IMR-90 (cell line): ENCODE results near the gene WAC. TPM values are rescaled to one million over a fixed set of nuclear protein-coding genes. Genes with fewer than 3 reads are reported as not detected.

Experiments
- ATAC-seq: fragments of 200-7000 bp; cut with Tn5 transposase; 2 replicates; pipeline ENCODE4 v1.9.1; 2020; ENCODE audit warnings: low read depth, mild to moderate bottlenecking, moderate library complexity
- BruUV-seq: library from RNA; stranded (reverse); fragments of 400-500 nt; replicated peaks from 2 replicates; lab custom pipeline; 2021; lab: Mats Ljungman, UMichigan
- CTCF ChIA-PET: fragments of 300-600 bp; formaldehyde crosslinking; extraction: SDS; loops from one replicate; lab custom pipeline; 2021; ENCODE audit warnings: antibody characterized with exemption; lab: Yijun Ruan, JAX
- POLR2A ChIA-PET: fragments of 300-600 bp; sonication (Branson Sonifier 250); formaldehyde crosslinking; loops from one replicate; lab custom pipeline; 2022; ENCODE audit warnings: antibody characterized with exemption; ENCODE audit not compliant: unreplicated experiment; lab: Charles Lee
- DNase-seq: peaks from one replicate; pipeline ENCODE4 v3.0.0; 2013
- H2AFZ ChIP-seq: replicated peaks from 2 replicates; pipeline ENCODE3; 2013; ENCODE audit warnings: low read length, mild to moderate bottlenecking; ENCODE audit not compliant: poor library complexity
- H2AK5ac ChIP-seq: 2 replicates; pipeline ENCODE4 v1.6.1; 2013; ENCODE audit warnings: low read depth, low read length, inconsistent platforms
- H2AK9ac ChIP-seq: replicated peaks from 2 replicates; pipeline ENCODE3; 2013; ENCODE audit warnings: mild to moderate bottlenecking, low read depth, low read length, moderate library complexity; ENCODE audit not compliant: poor library complexity
- H2BK120ac ChIP-seq: 2 replicates; pipeline ENCODE4 v1.6.1; 2013; ENCODE audit warnings: low read depth, low read length, inconsistent platforms
- H2BK15ac ChIP-seq: 3 replicates; pipeline ENCODE4 v1.6.1; 2013; ENCODE audit warnings: low read depth, low read length, inconsistent platforms
- H2BK20ac ChIP-seq: 2 replicates; pipeline ENCODE4 v1.6.1; 2013; ENCODE audit warnings: low read depth, mild to moderate bottlenecking, inconsistent platforms, low read length, moderate library complexity
- H2BK5ac ChIP-seq: 2 replicates; pipeline ENCODE4 v1.6.1; 2013; ENCODE audit warnings: mild to moderate bottlenecking, low read depth, low read length, inconsistent platforms; ENCODE audit not compliant: poor library complexity, severe bottlenecking
- H3K14ac ChIP-seq: replicated peaks from 2 replicates; pipeline ENCODE4 v1.6.1; 2013; ENCODE audit warnings: low read depth, low read length, inconsistent platforms
- H3K18ac ChIP-seq: 2 replicates; pipeline ENCODE4 v1.6.1; 2013; ENCODE audit warnings: low read depth, low read length, control low read depth
- H3K23ac ChIP-seq: 2 replicates; pipeline ENCODE4 v1.6.1; 2013; ENCODE audit warnings: low read depth, low read length, inconsistent platforms
- H3K27ac ChIP-seq: 2 replicates; pipeline ENCODE4 v1.5.1; 2013; ENCODE audit warnings: mild to moderate bottlenecking, control low read depth, low read length; ENCODE audit not compliant: insufficient read depth
- H3K27me3 ChIP-seq: 2 replicates; pipeline ENCODE4 v1.6.1; 2013; ENCODE audit warnings: low read length; ENCODE audit not compliant: control insufficient read depth, insufficient read depth
- H3K36me3 ChIP-seq: 2 replicates; pipeline ENCODE4 v1.6.1; 2013; ENCODE audit warnings: low read length, mixed read lengths; ENCODE audit not compliant: control insufficient read depth, insufficient read depth
- H3K4ac ChIP-seq: 2 replicates; pipeline ENCODE4 v1.6.1; 2013; ENCODE audit warnings: low read depth, low read length, inconsistent platforms
- H3K4me1 ChIP-seq: 2 replicates; pipeline ENCODE4 v1.6.1; 2013; ENCODE audit warnings: low read length, mixed read lengths; ENCODE audit not compliant: control insufficient read depth, insufficient read depth
- H3K4me2 ChIP-seq: 2 replicates; pipeline ENCODE4 v1.6.1; 2013; ENCODE audit warnings: low read depth, mild to moderate bottlenecking, control low read depth, low read length, moderate library complexity
- H3K4me3 ChIP-seq: 2 replicates; pipeline ENCODE4 v1.5.1; 2013; ENCODE audit warnings: low read depth, mild to moderate bottlenecking, control low read depth, low read length, moderate library complexity; ENCODE audit not compliant: insufficient read depth
- H3K56ac ChIP-seq: 2 replicates; pipeline ENCODE4 v1.6.1; 2013; ENCODE audit warnings: low read length, inconsistent platforms; ENCODE audit not compliant: insufficient read depth; ENCODE audit errors: extremely low read depth
- H3K79me1 ChIP-seq, 2 experiments: 2 replicates each; pipeline ENCODE4 v1.6.1; 2013; ENCODE audit warnings: low read length in 2 of 2, inconsistent platforms in 1 of 2, low read depth in 1 of 2
- H3K9ac ChIP-seq: 2 replicates; pipeline ENCODE4 v1.6.1; 2013; ENCODE audit warnings: low read depth, low read length, control low read depth
- H3K9me1 ChIP-seq: 2 replicates; pipeline ENCODE4 v1.6.1; 2013; ENCODE audit warnings: low read length, inconsistent platforms; ENCODE audit not compliant: insufficient read depth
- H3K9me3 ChIP-seq: 2 replicates; pipeline ENCODE4 v1.6.1; 2013; ENCODE audit warnings: low read length; ENCODE audit not compliant: control insufficient read depth, insufficient read depth
- H4K20me1 ChIP-seq: 2 replicates; pipeline ENCODE4 v1.6.1; 2013; ENCODE audit warnings: low read length, inconsistent platforms; ENCODE audit not compliant: insufficient read depth
- H4K5ac ChIP-seq: 2 replicates; pipeline ENCODE4 v1.6.1; 2013; ENCODE audit warnings: mild to moderate bottlenecking, low read depth, low read length, control low read depth
- H4K8ac ChIP-seq, 2 experiments: 2 replicates each; pipeline ENCODE4 v1.6.1; 2013; ENCODE audit warnings: low read depth in 2 of 2, low read length in 2 of 2, control low read depth in 1 of 2, inconsistent platforms in 1 of 2
- H4K91ac ChIP-seq: 2 replicates; pipeline ENCODE4 v1.6.1; 2013; ENCODE audit warnings: low read depth, low read length, inconsistent platforms; ENCODE audit not compliant: insufficient read depth
- CEBPB ChIP-seq: IDR thresholded peaks from 2 replicates; pipeline ENCODE4 v1.6.1; 2012; ENCODE audit warnings: low read depth, low read length, improper control_type of control experiment
- CHD1 ChIP-seq: IDR thresholded peaks from 2 replicates; pipeline ENCODE4 v1.6.1; 2012; ENCODE audit warnings: low read depth, low read length, improper control_type of control experiment
- MAFK ChIP-seq: IDR thresholded peaks from 2 replicates; pipeline ENCODE4 v1.6.1; 2012; ENCODE audit warnings: low read depth, low read length, improper control_type of control experiment
- SMC3 ChIP-seq: fragments of 150-350 bp; IDR thresholded peaks from 2 replicates; pipeline ENCODE4 v1.6.1; 2016; ENCODE audit warnings: low read depth, mild to moderate bottlenecking, antibody characterized with exemption, low read length, moderate library complexity
- WGBS, 2 experiments: methylation state at CpG; one replicate each; pipeline versions ENCODE4 v1.1.5 to v1.1.7; 2013; ENCODE audit warnings: missing lambda C conversion rate in 2 of 2; ENCODE audit not compliant: insufficient read length in 1 of 2; ENCODE audit errors: extremely low coverage in 2 of 2; 5-methylcytosine and 5-hydroxymethylcytosine counted together
- dilution Hi-C: fragments of 300-500 bp; cut with HindIII; formaldehyde crosslinking; loops from one replicate; pipeline ENCODE4 v1.14.3; 2018; ENCODE audit warnings: low sequenced_read_pairs; ENCODE audit not compliant: unreplicated experiment
- in situ Hi-C: fragments of 300-500 bp; cut with MboI; formaldehyde crosslinking; loops from 3 replicates; pipeline ENCODE4 v1.14.3; 2019; ENCODE audit warnings: low sequenced_read_pairs, inconsistent platforms, mixed read lengths
- intact Hi-C: fragments of 100-400 bp; cut with micrococcal nuclease; formaldehyde crosslinking; loops from 2 replicates; pipeline ENCODE4 v1.10.0; 2022
- polyA plus RNA-seq, 3 experiments: library from polyadenylated mRNA; depleted of rRNA; stranded (reverse); fragments of >200 nt; gene quantifications; 2 replicates each; pipeline ENCODE4 v1.2.3, GENCODE V29; 2012; ENCODE audit warnings: low replicate concordance in 1 of 3
- total RNA-seq: library from RNA; depleted of rRNA; stranded (reverse); fragments of >200 nt; gene quantifications from 2 replicates; pipeline ENCODE4 v1.2.3, GENCODE V29; 2012

The WAC gene
- total and polyA plus RNA-seq, 2 of the 4 experiments (the other 2 are of a cell fraction) = 39.6 to 52.2 TPM

DNA sequence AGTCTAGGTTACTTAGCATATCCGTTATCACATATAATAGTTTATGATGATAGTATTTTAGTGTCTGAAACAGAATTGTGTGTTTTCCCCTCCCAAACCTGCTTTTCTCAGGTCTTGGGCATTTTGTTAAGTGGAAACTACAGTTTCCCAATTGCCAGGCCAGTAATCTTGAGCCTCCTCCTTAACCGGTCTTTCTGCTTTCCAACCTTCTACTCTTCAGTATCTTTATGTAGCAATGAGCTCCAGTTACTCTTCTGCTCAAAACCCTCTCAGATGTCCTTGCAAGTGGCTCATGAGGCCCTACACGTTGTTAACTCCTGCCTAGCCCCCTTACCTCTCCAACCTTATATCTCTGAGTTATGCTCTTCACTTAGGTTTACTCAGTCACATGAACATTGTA is 22.0 kb downstream of the WAC start:
- ChIA-PET POLR2A (no interaction called here), CTCF (no interaction called here)
- Histone ChIP-seq H3K23ac (no peak overlapping the region), H3K18ac (no peak overlapping the region), H3K9me3 (no peaks in the 10 kb centered on the region), H4K91ac (no peak overlapping the region), H2BK20ac (no peak overlapping the region), H3K36me3 (peaks cover 11% of the 10 kb centered on the region), H3K4me1 (peaks cover 4% of the 10 kb centered on the region), H2AK9ac (no peak overlapping the region), H2BK15ac (no peak overlapping the region), H3K9ac (no peak overlapping the region), H4K8ac (no peak overlapping the region), H3K9me1 (peaks cover 9% of the 10 kb centered on the region), H4K5ac (no peak overlapping the region), H4K20me1 (peaks cover 91% of the 10 kb centered on the region), H3K14ac (no peak overlapping the region), H3K56ac (no peak overlapping the region), H3K4me3 (no peak overlapping the region), H2AK5ac (no peak overlapping the region), H3K4me2 (no peak overlapping the region), H3K27ac (no peak overlapping the region), H2BK5ac (no peak overlapping the region), H3K79me1 (peaks cover 9 to 46% of the 10 kb centered on the region in 2 experiments), H3K27me3 (no peaks in the 10 kb centered on the region), H3K4ac (no peak overlapping the region), H2BK120ac (no peak overlapping the region), H2AFZ (no peak overlapping the region)
- no peak for ATAC-seq
- WGBS, 2 experiments = 100% methylated on average over 1 of the region's 3 CpGs; no CpG with 5 or more reads in 1 of the 2 experiments
- in situ Hi-C loops (no loop called here), intact Hi-C loops (no loop called here), dilution Hi-C loops (no loop called here)
- TF ChIP-seq MAFK (no peak), SMC3 (no peak), CHD1 (no peak), CEBPB (no peak)
- BruUV-seq = no TSS peak
- DNase-seq = no peak
